LNCaP clone FGC (cell line): Measurements from ENCODE around the gene HS3ST3B1.

ENCODE experiments used
- DNase-seq: peaks from one replicate; pipeline ENCODE4 v3.0.0-alpha.2; 2011; ENCODE audit warnings: low read depth
- H3K4me3 ChIP-seq: 2 replicates; pipeline ENCODE4 v1.5.1; 2011; ENCODE audit warnings: mild to moderate bottlenecking, low read depth, low read length, control low read depth
- TF ChIP-seq, protein P1 (sequence below): IDR thresholded peaks from 2 replicates; pipeline ENCODE4 v1.5.1; 2012; ENCODE audit warnings: mild to moderate bottlenecking; ENCODE audit not compliant: control insufficient read depth, insufficient read depth; ENCODE audit errors: extremely low read depth

Gene HS3ST3B1

DNA sequence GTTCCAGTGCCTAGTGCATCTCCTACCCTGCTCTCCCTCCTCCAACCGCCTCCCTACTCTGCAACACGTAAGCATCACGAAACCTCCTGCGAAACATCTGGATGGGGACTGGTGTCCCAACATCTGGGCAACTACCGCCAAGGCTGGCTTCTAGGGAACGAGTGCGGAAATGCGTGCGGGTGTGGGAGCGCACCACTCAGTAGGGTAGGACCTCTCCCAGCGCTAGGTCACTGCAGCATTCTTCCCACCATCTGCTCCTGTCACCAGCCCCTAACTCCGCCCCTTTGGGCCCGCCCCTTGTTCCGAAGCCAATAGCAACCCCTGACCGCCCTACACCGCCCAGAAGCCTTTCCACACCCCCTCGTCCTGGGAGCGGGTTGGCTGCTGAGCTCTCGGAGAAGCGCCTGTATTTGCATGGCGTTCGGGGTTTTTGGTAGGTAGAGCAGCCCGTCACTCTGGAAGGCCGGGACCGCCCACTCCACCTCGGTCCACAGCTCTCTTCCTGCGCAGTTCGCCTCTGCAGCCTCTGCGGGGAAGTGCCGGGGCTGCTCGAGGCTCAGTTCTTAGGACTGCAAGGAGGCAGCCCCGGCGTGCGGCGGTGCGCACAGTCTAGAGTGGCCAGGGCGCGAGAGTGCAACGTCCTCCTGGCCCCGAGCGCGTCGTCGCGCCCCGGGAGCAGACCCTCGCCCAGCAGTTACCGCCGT is at the start of gene HS3ST3B1:
TSS of gene HS3ST3B1 (plus strand) at position 507 of the 704 bp plus-strand sequence. CDS start 438 bp downstream, outside the sequence.
- TF ChIP-seq, protein P1, sequence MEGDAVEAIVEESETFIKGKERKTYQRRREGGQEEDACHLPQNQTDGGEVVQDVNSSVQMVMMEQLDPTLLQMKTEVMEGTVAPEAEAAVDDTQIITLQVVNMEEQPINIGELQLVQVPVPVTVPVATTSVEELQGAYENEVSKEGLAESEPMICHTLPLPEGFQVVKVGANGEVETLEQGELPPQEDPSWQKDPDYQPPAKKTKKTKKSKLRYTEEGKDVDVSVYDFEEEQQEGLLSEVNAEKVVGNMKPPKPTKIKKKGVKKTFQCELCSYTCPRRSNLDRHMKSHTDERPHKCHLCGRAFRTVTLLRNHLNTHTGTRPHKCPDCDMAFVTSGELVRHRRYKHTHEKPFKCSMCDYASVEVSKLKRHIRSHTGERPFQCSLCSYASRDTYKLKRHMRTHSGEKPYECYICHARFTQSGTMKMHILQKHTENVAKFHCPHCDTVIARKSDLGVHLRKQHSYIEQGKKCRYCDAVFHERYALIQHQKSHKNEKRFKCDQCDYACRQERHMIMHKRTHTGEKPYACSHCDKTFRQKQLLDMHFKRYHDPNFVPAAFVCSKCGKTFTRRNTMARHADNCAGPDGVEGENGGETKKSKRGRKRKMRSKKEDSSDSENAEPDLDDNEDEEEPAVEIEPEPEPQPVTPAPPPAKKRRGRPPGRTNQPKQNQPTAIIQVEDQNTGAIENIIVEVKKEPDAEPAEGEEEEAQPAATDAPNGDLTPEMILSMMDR, result no peak
- peak within 1 kb of the TSS; percentile 53 for H3K4me3 ChIP-seq
- DNase-seq, result peak; percentile 97

DNA sequence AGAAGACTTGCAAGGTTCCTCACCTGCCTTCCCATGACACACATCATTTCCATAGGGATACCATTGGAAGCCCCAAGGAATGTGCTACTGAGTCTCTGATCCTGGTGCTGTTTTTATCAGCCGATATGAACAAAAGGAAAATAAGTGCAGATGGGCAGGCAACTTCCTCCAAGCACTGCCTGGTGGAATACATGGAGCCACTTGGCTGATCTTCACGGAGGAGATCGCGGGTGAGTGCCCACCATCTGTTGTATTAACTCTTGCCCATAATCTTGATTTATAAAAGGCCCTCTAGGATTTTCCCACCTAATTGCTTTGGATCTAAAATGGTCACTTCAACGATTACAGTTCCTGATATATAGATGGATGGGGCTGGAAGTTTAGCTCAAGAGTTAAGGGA is 39.5 kb upstream of the HS3ST3B1 start:
- no peak overlapping the region for H3K4me3 ChIP-seq
- DNase-seq, result no peak
- TF ChIP-seq, protein P1, result no peak

DNA sequence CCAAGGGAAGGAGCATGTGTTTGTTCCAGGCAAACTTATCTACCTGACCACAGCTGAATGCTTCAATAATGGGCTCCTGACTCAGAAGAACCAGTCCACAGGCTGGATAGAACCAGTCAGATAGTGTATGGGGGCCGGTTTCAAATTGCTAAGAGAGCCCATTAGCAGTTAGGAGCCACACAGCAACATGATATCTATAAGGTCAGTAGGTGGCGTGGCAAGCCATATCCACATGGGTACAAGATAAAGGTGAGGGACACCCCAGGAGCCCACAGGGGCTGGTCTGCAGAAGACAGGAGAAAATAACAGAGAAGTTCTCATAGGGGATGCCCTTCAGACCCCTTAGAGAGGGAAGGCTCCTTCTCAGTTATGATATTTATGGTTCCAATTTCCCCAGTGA is 32.6 kb upstream of the HS3ST3B1 start:
- no peak for DNase-seq
- TF ChIP-seq, protein P1, result no peak
- no peak overlapping the region for H3K4me3 ChIP-seq

DNA sequence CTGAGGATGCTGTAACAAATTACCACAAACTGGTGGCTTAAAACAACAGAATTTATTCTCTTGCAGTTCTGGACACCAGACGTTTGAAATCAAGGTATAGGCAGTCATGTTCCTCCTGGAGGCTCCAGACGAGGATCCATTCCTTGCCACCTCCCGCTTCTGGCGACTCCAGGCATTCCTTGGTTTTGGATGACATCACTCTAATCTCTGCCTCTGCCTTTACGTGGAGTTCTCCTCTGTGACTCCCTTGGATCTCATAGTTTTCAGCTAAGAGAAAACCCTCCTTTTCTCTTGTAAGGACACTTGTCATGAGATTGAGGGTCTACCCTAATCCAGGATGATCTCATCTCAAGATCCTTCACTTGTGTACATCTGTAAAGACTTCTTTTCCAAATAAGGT is 31.4 kb upstream of the HS3ST3B1 start:
- TF ChIP-seq, protein P1, result no peak
- no peak for DNase-seq
- no peak overlapping the region for H3K4me3 ChIP-seq

DNA sequence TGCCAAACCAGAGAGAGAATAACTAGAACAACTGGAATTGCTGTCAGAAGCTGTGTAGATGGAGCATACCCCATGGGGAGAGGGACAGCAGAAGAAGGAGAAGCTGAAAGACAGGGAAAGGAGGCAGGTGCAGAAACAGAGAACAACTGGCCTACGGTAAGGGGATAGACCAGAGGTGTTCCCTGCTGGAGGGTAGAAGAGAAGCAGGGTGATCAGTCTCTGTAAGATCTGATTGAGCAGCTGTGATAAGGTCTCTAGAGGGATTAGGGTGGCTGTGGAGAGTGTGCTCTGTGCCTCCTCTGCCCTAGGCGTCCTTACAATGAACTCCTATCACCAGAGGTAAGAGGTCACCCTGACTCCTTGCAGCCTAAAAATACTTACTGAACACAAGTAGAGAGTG is 30.4 kb upstream of the HS3ST3B1 start:
- TF ChIP-seq, protein P1, result no peak
- DNase-seq, result no peak
- no peak overlapping the region for H3K4me3 ChIP-seq

DNA sequence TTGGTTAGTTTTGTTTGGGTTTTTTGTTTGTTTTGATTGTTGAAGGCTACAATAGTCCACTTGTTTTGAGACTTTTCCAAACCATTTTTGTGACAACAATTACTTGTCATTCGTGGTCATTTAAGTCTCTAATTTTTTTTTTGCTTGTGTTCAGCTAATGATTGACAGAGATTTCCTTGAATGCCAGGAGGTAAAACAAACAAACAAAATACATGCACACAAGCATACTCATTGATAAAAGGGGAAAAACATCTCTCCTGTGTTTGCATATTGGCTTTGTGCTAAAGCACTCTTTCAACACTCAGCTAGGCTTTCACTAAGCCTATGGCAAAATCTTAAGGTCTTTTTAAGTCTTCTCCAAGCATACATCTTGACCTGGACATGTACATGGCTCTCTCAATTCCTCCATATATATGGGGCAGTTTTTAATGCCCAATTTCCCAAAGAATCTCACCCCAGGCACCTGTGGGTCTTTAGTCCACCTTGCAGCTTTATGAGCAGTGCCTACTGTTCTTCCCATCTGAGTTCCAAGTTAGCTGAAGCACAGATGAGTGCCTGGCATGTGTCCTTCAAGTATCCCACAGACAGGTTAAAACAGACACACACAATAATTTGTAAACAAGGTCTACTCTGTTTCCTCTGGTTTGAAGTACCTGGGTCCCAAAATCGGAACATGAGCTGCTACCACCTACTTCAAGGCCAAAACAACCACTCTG is 24.2 kb upstream of the HS3ST3B1 start:
- peak; percentile 8 for DNase-seq
- TF ChIP-seq, protein P1, result no peak
- no peak overlapping the region for H3K4me3 ChIP-seq
